Esophagus squamous epithelium (tissue), 4 donors: ENCODE data around the gene ITGB4.

ENCODE experiments used
- CTCF ChIP-seq, 6 experiments: fragments of 450-650 bp in 4 of 6; fragments of 200-600 bp in 2 of 6; sonication (generic) in 2 of 6; IDR thresholded peaks; one replicate each; pipeline ENCODE4 v1.5.1; 2016 to 2019; ENCODE audit warnings: antibody characterized with exemption in 6 of 6, mild to moderate bottlenecking in 4 of 6, moderate library complexity in 4 of 6
- POLR2A ChIP-seq, 4 donors: fragments of 450-650 bp; IDR thresholded peaks; one replicate each; pipeline ENCODE4 v1.6.1; 2017; ENCODE audit warnings: antibody characterized with exemption in 4 of 4, mild to moderate bottlenecking in 4 of 4, moderate library complexity in 3 of 4

- TF ChIP-seq CTCF (IDR thresholded peaks at IDR 0.05) (peak in 1 of 6 experiments; percentile 31), POLR2A (IDR thresholded peaks at IDR 0.05) (no peak)
Measured at GRCh38 chr17:75773808-75774470, 52.7 kb downstream of the ITGB4 start.
